HCT116 (cell line): Measurements from ENCODE around the gene LRRN2.

ENCODE experiments used
- ATF3 ChIP-seq: IDR thresholded peaks from 2 replicates; pipeline ENCODE4 v1.6.1; 2012
- CBX3 ChIP-seq: IDR thresholded peaks from 2 replicates; pipeline ENCODE4 v1.6.1; 2012; ENCODE audit warnings: low read depth
- CTCF ChIP-seq, 3 experiments: fragments of 200-600 bp in 1 of 3; sonication (generic) in 1 of 3; IDR thresholded peaks in 2 of 3; conservative IDR thresholded peaks in 1 of 3; 2 replicates each; pipeline ENCODE4 v1.5.1; 2012 to 2017; ENCODE audit warnings: low read depth in 2 of 3, low read length in 2 of 3, antibody characterized with exemption in 1 of 3, borderline replicate concordance in 1 of 3, control low read depth in 1 of 3, mild to moderate bottlenecking in 1 of 3, mixed read lengths in 1 of 3, mixed run types in 1 of 3, moderate library complexity in 1 of 3; ENCODE audit not compliant: insufficient read depth in 1 of 3
- EZH2 ChIP-seq: fragments of 200-600 bp; sonication (generic); IDR thresholded peaks from 2 replicates; pipeline ENCODE4 v1.6.1; 2017; ENCODE audit warnings: antibody characterized with exemption, mixed run types
- POLR2A ChIP-seq: IDR thresholded peaks from 2 replicates; pipeline ENCODE4 v1.7.0; 2011; ENCODE audit warnings: borderline replicate concordance; ENCODE audit not compliant: insufficient read depth, insufficient read length; ENCODE audit errors: extremely low read depth
- POLR2AphosphoS5 ChIP-seq: IDR thresholded peaks from 2 replicates; pipeline ENCODE4 v1.6.1; 2011; ENCODE audit warnings: mild to moderate bottlenecking, low read depth, low read length, moderate library complexity
- REST ChIP-seq: IDR thresholded peaks from 2 replicates; pipeline ENCODE4 v1.6.1; 2012; ENCODE audit warnings: low read depth
- SIN3A ChIP-seq: IDR thresholded peaks from 2 replicates; pipeline ENCODE4 v1.6.1; 2012; ENCODE audit warnings: low read depth
- YY1 ChIP-seq: IDR thresholded peaks from 2 replicates; pipeline ENCODE4 v1.6.1; 2011; ENCODE audit warnings: low read length, low read depth, moderate library complexity, mild to moderate bottlenecking; ENCODE audit not compliant: insufficient replicate concordance; ENCODE audit errors: extremely low read depth

GRCh38 chr1:204659056-204659455 is 26.5 kb downstream of the LRRN2 start:
- TF ChIP-seq CTCF (IDR thresholded peaks at IDR 0.05 in 2 of 3, conservative IDR thresholded peaks at IDR 0.05 in 1 of 3; ENCODE audit: borderline replicate concordance in 1 of 3, insufficient read depth in 1 of 3, low read depth in 2 of 3, low read length in 2 of 3) (no peak), POLR2A (no peak), CBX3 (no peak), ATF3 (no peak), POLR2AphosphoS5 (no peak), REST (no peak), SIN3A (no peak), EZH2 (no peak), YY1 (no peak)
